ENCODE measurements around the gene TTC7B.

- TF ChIP-seq, protein P1, sequence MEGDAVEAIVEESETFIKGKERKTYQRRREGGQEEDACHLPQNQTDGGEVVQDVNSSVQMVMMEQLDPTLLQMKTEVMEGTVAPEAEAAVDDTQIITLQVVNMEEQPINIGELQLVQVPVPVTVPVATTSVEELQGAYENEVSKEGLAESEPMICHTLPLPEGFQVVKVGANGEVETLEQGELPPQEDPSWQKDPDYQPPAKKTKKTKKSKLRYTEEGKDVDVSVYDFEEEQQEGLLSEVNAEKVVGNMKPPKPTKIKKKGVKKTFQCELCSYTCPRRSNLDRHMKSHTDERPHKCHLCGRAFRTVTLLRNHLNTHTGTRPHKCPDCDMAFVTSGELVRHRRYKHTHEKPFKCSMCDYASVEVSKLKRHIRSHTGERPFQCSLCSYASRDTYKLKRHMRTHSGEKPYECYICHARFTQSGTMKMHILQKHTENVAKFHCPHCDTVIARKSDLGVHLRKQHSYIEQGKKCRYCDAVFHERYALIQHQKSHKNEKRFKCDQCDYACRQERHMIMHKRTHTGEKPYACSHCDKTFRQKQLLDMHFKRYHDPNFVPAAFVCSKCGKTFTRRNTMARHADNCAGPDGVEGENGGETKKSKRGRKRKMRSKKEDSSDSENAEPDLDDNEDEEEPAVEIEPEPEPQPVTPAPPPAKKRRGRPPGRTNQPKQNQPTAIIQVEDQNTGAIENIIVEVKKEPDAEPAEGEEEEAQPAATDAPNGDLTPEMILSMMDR (IDR thresholded peaks at IDR 0.05; ENCODE audit: borderline replicate concordance, extremely low read depth, low read length, poor library complexity, severe bottlenecking), result no peak
- TF ChIP-seq EZH2 (IDR thresholded peaks at IDR 0.05; ENCODE audit: borderline replicate concordance, low read depth, low read length, severe bottlenecking), result no peak
These were observed 222.8 kb downstream of the TTC7B start for GRCh38 chr14:90593254-90594040.
